OCI-LY7 (cell line): ENCODE measurements around the gene SETD3.

Experiments used
- EZH2phosphoT487 ChIP-seq: fragments of 200-600 bp; sonication (generic); IDR thresholded peaks from 2 replicates; pipeline ENCODE4 v1.6.1; 2018; ENCODE audit warnings: low read depth, borderline replicate concordance, mild to moderate bottlenecking, mixed run types, antibody characterized with exemption, low read length, moderate library complexity, mixed read lengths
- TF ChIP-seq, protein P1 (sequence below): fragments of 200-600 bp; sonication (generic); conservative IDR thresholded peaks from 2 replicates; pipeline ENCODE4 v1.5.1; 2014; ENCODE audit warnings: mild to moderate bottlenecking, antibody characterized with exemption, low read length, moderate library complexity, mixed read lengths

DNA sequence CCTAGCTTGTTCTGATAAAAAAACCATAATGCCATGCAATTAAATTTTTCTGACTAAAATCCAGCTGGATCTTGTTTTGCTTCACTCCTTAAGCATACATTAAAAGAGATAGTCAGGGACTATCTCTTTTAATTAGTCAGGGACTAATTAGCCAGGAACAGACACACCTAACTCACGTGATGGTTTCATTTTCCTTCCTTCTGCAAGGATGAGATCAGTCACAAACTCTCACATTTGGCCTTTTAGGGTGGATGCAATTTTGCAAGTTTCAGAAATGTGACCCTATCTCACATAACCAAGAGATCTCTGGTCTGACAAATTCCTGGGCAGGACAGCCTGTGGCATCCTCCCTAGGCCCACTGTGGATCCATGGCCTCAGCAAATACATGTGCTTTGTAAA lies 62.4 kb downstream of the SETD3 start:
- TF ChIP-seq, protein P1, sequence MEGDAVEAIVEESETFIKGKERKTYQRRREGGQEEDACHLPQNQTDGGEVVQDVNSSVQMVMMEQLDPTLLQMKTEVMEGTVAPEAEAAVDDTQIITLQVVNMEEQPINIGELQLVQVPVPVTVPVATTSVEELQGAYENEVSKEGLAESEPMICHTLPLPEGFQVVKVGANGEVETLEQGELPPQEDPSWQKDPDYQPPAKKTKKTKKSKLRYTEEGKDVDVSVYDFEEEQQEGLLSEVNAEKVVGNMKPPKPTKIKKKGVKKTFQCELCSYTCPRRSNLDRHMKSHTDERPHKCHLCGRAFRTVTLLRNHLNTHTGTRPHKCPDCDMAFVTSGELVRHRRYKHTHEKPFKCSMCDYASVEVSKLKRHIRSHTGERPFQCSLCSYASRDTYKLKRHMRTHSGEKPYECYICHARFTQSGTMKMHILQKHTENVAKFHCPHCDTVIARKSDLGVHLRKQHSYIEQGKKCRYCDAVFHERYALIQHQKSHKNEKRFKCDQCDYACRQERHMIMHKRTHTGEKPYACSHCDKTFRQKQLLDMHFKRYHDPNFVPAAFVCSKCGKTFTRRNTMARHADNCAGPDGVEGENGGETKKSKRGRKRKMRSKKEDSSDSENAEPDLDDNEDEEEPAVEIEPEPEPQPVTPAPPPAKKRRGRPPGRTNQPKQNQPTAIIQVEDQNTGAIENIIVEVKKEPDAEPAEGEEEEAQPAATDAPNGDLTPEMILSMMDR = no peak
- no peak for TF ChIP-seq EZH2phosphoT487
